ENCODE results near the gene NSDHL.
"Not testable (repeated sequence)": the region's sequence is repeated elsewhere in the genome, so short reads cannot be mapped to it uniquely, and the experiment has no call there.

The NSDHL gene

GRCh38 chrX:152895724-152896420, 65.0 kb downstream of the NSDHL start:
- no peak for DNase-seq

GRCh38 chrX:152896450-152896849, 65.6 kb downstream of the NSDHL start:
- no peak for DNase-seq

- no peak for DNase-seq
Observed at GRCh38 chrX:152897222-152898131, 66.6 kb downstream of the NSDHL start, which contains the start of gene ZNF185. Gene ZNF185, plus strand, starts transcription at chrX:152898067. Its CDS starts 16,423 bp downstream, at chrX:152914490.

GRCh38 chrX:152898442-152898841, 67.6 kb downstream of the NSDHL start:
- DNase-seq, result no peak

- DNase-seq, result no peak
Observed at GRCh38 chrX:152899111-152899873, 68.4 kb downstream of the NSDHL start.

- no peak for DNase-seq
Observed at GRCh38 chrX:152899874-152900719, 69.2 kb downstream of the NSDHL start.

- DNase-seq, result no peak
Observed at GRCh38 chrX:152900937-152901445, 70.1 kb downstream of the NSDHL start.

GRCh38 chrX:152901816-152902501, 71.1 kb downstream of the NSDHL start:
- DNase-seq, result no peak

- no peak for DNase-seq
Observed at GRCh38 chrX:152902502-152902820, 71.6 kb downstream of the NSDHL start.

- DNase-seq, result no peak
Observed at GRCh38 chrX:152903589-152903988, 72.7 kb downstream of the NSDHL start.

- DNase-seq, result peak; percentile 51
Observed at GRCh38 chrX:152904151-152905080, 73.6 kb downstream of the NSDHL start.

- no peak for DNase-seq
Observed at GRCh38 chrX:152905081-152905420, 74.2 kb downstream of the NSDHL start.

GRCh38 chrX:152907084-152907651, 76.3 kb downstream of the NSDHL start:
- no peak for DNase-seq

GRCh38 chrX:152908486-152908885, 77.6 kb downstream of the NSDHL start:
- no peak for DNase-seq

- DNase-seq, result not testable (repeated sequence)
Observed at GRCh38 chrX:152910018-152910417, 79.2 kb downstream of the NSDHL start.

- peak; percentile 47 for DNase-seq
Observed at GRCh38 chrX:152912106-152912505, 81.2 kb downstream of the NSDHL start.

GRCh38 chrX:152912641-152913040, 81.8 kb downstream of the NSDHL start:
- no peak for DNase-seq

GRCh38 chrX:152913346-152913745, 82.5 kb downstream of the NSDHL start:
- peak; percentile 45 for DNase-seq

- no peak for DNase-seq
Observed at GRCh38 chrX:152913910-152914309, 83.0 kb downstream of the NSDHL start.
